Mucosa of descending colon (tissue), 3 donors: ENCODE measurements around the gene ARHGDIB. TPM values are rescaled to one million over a fixed set of nuclear protein-coding genes. Genes with fewer than 3 reads are reported as not detected.
A peak's percentile ranks its signal among the peaks of the same experiment; 100 is the strongest.

Experiments
- ATAC-seq: fragments of 200-7000 bp; cut with Tn5 transposase; one replicate; pipeline ENCODE4 v1.9.1; 2020; ENCODE audit warnings: mild to moderate bottlenecking, moderate library complexity
- DNase-seq, 3 donors: peaks; one replicate each; pipeline ENCODE4 v3.0.0-alpha.2; 2020
- H3K36me3 ChIP-seq: fragments of 200-600 bp; one replicate; pipeline ENCODE4 v1.8.0; 2021; ENCODE audit warnings: low read depth, mild to moderate bottlenecking
- H3K4me1 ChIP-seq: fragments of 200-600 bp; one replicate; pipeline ENCODE4 v1.8.0; 2021; ENCODE audit warnings: low read depth, mild to moderate bottlenecking
- H3K4me3 ChIP-seq: fragments of 200-600 bp; one replicate; pipeline ENCODE4 v1.8.0; 2021; ENCODE audit warnings: mild to moderate bottlenecking
- H3K9me3 ChIP-seq: fragments of 200-600 bp; one replicate; pipeline ENCODE4 v1.8.0; 2021; ENCODE audit warnings: mild to moderate bottlenecking
- intact Hi-C, 2 donors: fragments of 100-400 bp; cut with DNase I in 1 of 2; cut with micrococcal nuclease in 1 of 2; formaldehyde crosslinking; loops; one replicate each; pipeline versions ENCODE4 v1.11.0 to v1.11.1; 2022; cut with DNase I, micrococcal nuclease
- total RNA-seq, 3 donors: library from RNA; stranded (reverse); fragmentation: NEBNext Ultra II Directional in 2 of 3; extraction: Animal tissue kit (Norgen Biotek cat#: 25700) in 2 of 3; gene quantifications; one replicate each; pipeline versions ENCODE4 v1.2.1 to v1.2.4, GENCODE V29; 2021 to 2023
- TF ChIP-seq, protein P1 (sequence below): fragments of 200-600 bp; IDR thresholded peaks from one replicate; pipeline ENCODE4 v1.8.0; 2022; ENCODE audit warnings: antibody characterized with exemption, mild to moderate bottlenecking
- donor health status: DM: no; HTN: no; CAD: no; lungs with moderate emphysema.
- donor health status: DM: no; HTN: no; CAD: no.
- donor health status: DM: no; HTN: yes; CAD: no.

The ARHGDIB gene
- total RNA-seq, 3 donors from 2014 or later = 26.2 to 78.2 (median 37.8) TPM

DNA sequence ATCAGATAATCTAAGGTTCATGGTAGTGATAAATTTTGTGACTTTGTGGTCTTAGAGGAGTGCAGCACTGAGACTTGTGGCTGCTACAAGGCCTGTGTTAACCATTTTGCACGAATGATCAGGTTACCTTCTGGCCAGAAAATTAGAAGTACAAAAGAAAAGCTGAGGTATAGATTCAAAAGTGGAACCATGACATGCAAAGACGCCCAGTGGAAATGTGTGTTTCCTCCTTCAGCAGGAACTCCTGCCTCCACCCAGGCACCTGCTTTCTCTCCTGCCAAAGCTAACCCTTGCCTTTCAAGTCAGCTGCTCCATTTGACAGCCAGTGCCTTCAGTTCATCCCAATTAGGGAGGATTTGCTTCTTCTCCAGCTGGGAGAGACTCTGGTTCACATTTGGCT lies 21.6 kb upstream of the ARHGDIB start:
- intact Hi-C loops = no loop called here
- TF ChIP-seq, protein P1, sequence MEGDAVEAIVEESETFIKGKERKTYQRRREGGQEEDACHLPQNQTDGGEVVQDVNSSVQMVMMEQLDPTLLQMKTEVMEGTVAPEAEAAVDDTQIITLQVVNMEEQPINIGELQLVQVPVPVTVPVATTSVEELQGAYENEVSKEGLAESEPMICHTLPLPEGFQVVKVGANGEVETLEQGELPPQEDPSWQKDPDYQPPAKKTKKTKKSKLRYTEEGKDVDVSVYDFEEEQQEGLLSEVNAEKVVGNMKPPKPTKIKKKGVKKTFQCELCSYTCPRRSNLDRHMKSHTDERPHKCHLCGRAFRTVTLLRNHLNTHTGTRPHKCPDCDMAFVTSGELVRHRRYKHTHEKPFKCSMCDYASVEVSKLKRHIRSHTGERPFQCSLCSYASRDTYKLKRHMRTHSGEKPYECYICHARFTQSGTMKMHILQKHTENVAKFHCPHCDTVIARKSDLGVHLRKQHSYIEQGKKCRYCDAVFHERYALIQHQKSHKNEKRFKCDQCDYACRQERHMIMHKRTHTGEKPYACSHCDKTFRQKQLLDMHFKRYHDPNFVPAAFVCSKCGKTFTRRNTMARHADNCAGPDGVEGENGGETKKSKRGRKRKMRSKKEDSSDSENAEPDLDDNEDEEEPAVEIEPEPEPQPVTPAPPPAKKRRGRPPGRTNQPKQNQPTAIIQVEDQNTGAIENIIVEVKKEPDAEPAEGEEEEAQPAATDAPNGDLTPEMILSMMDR = no peak
- Histone ChIP-seq H3K36me3 (no peaks in the 10 kb centered on the region), H3K4me3 (no peak overlapping the region), H3K9me3 (no peaks in the 10 kb centered on the region), H3K4me1 (no peaks in the 10 kb centered on the region)
- DNase-seq = no peak
- ATAC-seq = no peak

DNA sequence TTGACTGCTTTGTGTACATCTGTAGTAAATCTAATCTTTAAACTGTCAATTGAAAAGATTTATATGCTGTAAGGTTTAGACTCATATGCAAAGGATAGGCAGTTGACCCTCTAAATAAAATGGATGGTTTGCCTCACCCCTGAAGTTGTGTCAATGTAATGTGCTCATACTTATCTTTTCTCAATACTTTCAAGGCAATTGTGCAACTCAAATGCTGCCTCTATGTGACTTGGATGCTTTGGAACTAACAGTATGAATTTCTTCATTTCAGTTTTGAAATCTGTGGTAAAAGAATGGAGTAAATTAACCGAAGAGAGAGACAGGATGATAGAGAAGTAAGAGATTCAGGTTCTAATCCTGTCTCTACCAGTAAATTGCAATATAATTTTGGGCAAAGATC lies 21.2 kb upstream of the ARHGDIB start:
- TF ChIP-seq, protein P1 = no peak
- Histone ChIP-seq H3K36me3 (no peaks in the 10 kb centered on the region), H3K4me1 (no peaks in the 10 kb centered on the region), H3K4me3 (no peak overlapping the region), H3K9me3 (no peaks in the 10 kb centered on the region)
- ATAC-seq = no peak
- no peak for DNase-seq
- intact Hi-C loops = no loop called here

GRCh38 chr12:14981049-14981448 lies 19.6 kb upstream of the ARHGDIB start:
- Histone ChIP-seq H3K9me3 (no peaks in the 10 kb centered on the region), H3K4me3 (no peak overlapping the region), H3K4me1 (no peaks in the 10 kb centered on the region), H3K36me3 (no peaks in the 10 kb centered on the region)
- TF ChIP-seq, protein P1 = no peak
- ATAC-seq (peak; percentile 59), DNase-seq (no peak)
- intact Hi-C loops = no loop called here

DNA sequence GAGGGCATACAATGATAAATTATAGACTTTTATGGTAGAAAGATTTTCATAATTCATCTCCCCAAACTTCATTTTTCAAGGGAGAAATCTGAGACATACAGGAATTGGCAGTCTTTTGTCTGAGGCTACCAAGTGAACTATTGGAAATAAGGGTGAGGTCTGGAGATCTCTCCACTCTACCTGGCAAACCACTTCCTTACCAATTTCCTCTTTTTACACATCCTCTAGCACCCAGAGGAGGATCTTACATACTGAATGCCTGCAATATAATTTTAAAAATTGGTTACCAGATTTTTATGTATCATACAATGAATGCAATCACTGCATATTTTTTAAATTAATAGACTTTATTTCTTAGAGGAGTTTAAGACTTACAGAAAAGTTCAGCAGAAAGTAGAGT lies 18.1 kb upstream of the ARHGDIB start:
- no peak overlapping the region for H3K4me3 ChIP-seq
- no peaks in the 10 kb centered on the region for H3K4me1 ChIP-seq
- intact Hi-C loops = no loop called here
- no peaks in the 10 kb centered on the region for H3K9me3 ChIP-seq
- H3K36me3 ChIP-seq = no peaks in the 10 kb centered on the region
- DNase-seq = no peak
- TF ChIP-seq, protein P1 = no peak
- no peak for ATAC-seq

DNA sequence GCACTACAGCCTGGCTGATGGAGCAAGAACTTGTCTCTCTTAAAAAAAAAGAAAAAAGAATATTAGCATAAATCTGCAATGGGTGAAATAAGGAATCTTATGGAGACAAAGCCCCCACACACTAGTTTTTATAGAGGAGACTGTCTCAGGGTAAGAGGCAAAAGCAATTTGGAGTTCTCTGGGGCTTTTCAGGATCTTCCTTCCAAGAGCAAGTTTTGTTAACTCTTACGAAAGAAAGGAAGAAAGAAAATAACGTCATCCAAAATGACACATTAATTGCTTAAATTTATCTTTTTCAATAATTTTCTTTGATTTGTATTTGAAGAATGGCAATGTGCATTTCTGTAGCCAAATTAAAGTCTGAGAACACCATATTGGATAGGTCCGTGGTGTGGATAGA lies 15.3 kb upstream of the ARHGDIB start:
- TF ChIP-seq, protein P1 = no peak
- no peaks in the 10 kb centered on the region for H3K36me3 ChIP-seq
- intact Hi-C loops = no loop called here
- DNase-seq = no peak
- no peaks in the 10 kb centered on the region for H3K9me3 ChIP-seq
- H3K4me3 ChIP-seq = no peak overlapping the region
- ATAC-seq = no peak
- H3K4me1 ChIP-seq = no peaks in the 10 kb centered on the region

GRCh38 chr12:14975457-14975856 lies 14.1 kb upstream of the ARHGDIB start:
- Histone ChIP-seq H3K4me1 (no peaks in the 10 kb centered on the region), H3K4me3 (no peak overlapping the region), H3K36me3 (no peaks in the 10 kb centered on the region), H3K9me3 (no peaks in the 10 kb centered on the region)
- peak; percentile 24 for ATAC-seq
- TF ChIP-seq, protein P1 = no peak
- no peak for DNase-seq
- intact Hi-C loops = no loop called here
